SKM-1 treated with dmso at 0.1 percent for 144 hours (cell line): ENCODE results near the gene PICK1.
"Not testable (repeated sequence)": the region's sequence is repeated elsewhere in the genome, so short reads cannot be mapped to it uniquely, and the experiment has no call there.

ENCODE experiments used
- DNase-seq: peaks from one replicate; lab custom pipeline; 2025; ENCODE audit not compliant: unreplicated experiment; lab: John Stamatoyannopoulos, UW

PICK1 gene

DNA sequence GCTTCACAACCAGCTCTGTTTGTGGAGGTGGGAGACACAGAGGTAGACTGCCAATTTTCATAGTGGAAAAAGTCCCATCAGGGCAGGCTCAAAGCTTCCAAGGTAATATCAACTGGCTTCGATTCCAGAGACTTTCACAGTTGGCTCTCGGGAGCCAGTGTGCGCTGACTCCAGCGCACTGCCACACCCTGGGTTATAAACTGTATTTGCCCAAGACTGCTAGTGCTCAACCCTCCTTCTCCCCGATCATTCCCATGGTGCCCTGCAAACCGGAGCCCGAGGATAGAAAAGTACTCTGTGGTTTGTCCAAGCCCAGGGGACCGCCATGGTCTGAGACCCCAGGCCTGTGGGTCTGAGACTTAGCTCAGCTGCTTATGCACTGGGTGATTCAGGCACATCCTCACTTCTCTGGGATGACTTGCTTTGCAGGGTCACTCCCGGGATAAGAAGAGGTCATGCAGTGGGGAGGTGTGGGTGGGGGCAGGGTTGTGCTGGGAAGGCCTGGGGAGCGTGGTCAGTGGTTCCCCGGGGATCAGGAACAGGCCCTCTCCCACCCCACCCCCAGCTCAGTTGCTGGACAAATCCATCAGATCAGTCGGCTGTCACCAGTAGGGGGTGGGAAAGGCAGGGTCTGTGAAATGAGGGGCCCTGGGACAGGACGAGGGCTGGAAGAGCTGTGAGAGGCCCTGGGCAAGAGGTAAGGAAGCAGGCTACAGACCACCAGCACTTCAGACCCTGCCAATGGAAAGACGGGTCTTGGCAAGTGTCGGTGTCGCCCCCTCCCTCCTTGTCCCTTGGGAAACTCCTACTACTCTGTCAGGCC is 26.7 kb upstream of the PICK1 start:
- DNase-seq: no peak

GRCh38 chr22:38031491-38031890 is 25.7 kb upstream of the PICK1 start:
- DNase-seq: no peak

- DNase-seq: peak; percentile 27
These were observed 24.3 kb upstream of the PICK1 start for GRCh38 chr22:38032681-38033521.

DNA sequence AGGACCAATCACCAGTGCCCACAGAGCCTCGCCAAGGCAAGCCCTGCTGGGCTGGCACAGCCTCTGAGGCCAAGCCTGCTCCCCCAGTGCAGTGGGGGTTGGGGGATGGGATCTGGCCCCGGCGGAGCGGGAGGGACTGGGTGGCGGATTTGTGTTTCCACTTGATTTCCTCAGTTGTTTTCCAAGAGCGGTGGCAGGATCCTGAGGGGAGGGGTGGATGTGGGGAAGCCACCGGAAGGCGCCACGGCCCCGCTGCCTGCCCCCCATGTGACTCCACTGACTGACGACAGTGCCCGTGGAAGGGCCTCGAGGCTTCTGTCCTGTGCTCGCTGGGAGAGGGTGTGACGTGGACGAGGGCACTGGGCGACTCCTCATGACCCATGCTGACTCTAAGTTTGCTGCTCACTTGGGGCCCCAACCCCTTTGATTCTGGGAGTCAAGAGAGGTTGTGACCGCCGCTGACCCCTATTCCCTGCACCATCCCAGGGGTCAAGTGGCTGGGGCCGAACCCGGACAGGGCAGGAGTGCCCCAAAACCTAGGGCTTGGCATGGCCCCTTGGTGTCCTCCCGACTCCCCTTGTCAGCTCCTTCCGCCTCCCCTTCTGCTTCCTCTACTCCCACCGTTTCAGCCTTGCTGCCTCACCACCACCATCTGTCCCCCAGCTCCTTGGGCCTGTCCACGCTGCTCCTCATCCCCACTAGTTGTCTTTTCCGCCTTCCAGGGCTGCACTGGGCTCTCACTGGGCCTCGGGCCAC is 23.5 kb upstream of the PICK1 start:
- DNase-seq: no peak

- peak; percentile 90 for DNase-seq
These were observed 22.8 kb upstream of the PICK1 start for GRCh38 chr22:38034278-38034882.

DNA sequence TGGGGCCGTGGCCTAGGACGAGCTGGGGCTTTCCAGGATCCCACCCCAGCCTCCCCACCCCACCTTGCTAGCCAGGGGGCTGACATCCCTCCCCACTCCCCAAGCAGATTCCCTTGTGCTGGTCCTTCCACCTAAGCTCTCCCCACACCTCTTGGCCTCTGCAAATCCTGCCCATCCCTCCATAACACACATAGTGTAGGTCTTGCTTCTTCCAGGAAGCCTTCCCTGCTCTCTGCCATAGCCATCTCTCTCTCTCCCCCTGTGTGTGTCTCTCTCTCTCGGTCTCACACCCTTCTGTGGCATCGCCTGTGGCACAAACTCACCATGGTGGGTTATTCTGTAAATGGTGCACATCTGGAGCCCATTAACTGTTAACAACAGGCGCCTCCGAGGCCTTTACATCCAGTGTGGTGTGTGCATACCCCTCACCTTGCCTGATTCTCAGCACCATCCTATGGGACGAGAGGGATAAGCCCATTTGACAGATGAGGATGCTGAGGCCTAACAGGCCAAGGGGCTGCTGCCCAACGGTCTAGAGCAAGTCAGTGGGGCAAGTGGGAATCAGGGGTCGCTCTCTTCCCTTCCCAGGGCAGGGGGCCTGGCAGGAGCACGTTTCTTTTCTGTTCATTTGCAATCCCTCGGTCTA is 22.2 kb upstream of the PICK1 start:
- no peak for DNase-seq

GRCh38 chr22:38035530-38035885 is 21.7 kb upstream of the PICK1 start:
- no peak for DNase-seq

- DNase-seq: no peak
These were observed 20.7 kb upstream of the PICK1 start for GRCh38 chr22:38036392-38037062.

- not testable (repeated sequence) for DNase-seq
These were observed 19.6 kb upstream of the PICK1 start for GRCh38 chr22:38037367-38038150.

GRCh38 chr22:38038426-38038825 is 18.8 kb upstream of the PICK1 start:
- DNase-seq: no peak

GRCh38 chr22:38038890-38039812 is 18.1 kb upstream of the PICK1 start:
- no peak for DNase-seq

GRCh38 chr22:38040953-38041759 is 16.0 kb upstream of the PICK1 start:
- no peak for DNase-seq

- peak; percentile 19 for DNase-seq
These were observed 15.3 kb upstream of the PICK1 start for GRCh38 chr22:38041760-38042487.

GRCh38 chr22:38042488-38042790 is 14.8 kb upstream of the PICK1 start:
- DNase-seq: no peak

GRCh38 chr22:38043151-38044039 is 13.8 kb upstream of the PICK1 start:
- no peak for DNase-seq
